Measurements from ENCODE around the gene TNNT3. TPM values are rescaled to one million over a fixed set of nuclear protein-coding genes. Genes with fewer than 3 reads are reported as not detected.
"Not testable (repeated sequence)": the region's sequence is repeated elsewhere in the genome, so short reads cannot be mapped to it uniquely, and the experiment has no call there.

The TNNT3 gene
- total RNA-seq, 1 donor, result not detected

- no peak overlapping the region for H3K4me3 ChIP-seq (ENCODE audit: low read depth, low read length)
- no peak for TF ChIP-seq CTCF (IDR thresholded peaks at IDR 0.05; ENCODE audit: insufficient read depth, low read depth, low read length)
- no peak for DNase-seq (ENCODE audit: low read depth)
Measured at GRCh38 chr11:1937616-1938342, 18.3 kb downstream of the TNNT3 start.

- TF ChIP-seq CTCF (IDR thresholded peaks at IDR 0.05; ENCODE audit: insufficient read depth, low read depth, low read length), result no peak
- H3K4me3 ChIP-seq (ENCODE audit: low read depth, low read length), result no peak overlapping the region
- DNase-seq (ENCODE audit: low read depth), result no peak
Measured at GRCh38 chr11:1938343-1939005, 19.0 kb downstream of the TNNT3 start.

GRCh38 chr11:1939006-1939625 lies 19.6 kb downstream of the TNNT3 start:
- DNase-seq (ENCODE audit: low read depth), result no peak
- H3K4me3 ChIP-seq (ENCODE audit: low read depth, low read length), result no peak overlapping the region
- no peak for TF ChIP-seq CTCF (IDR thresholded peaks at IDR 0.05; ENCODE audit: insufficient read depth, low read depth, low read length)

- peak; percentile 59 for DNase-seq (ENCODE audit: low read depth)
- not testable (repeated sequence) for H3K4me3 ChIP-seq (ENCODE audit: low read depth, low read length)
Measured at GRCh38 chr11:1939788-1940187, 20.3 kb downstream of the TNNT3 start.

GRCh38 chr11:1942558-1943260 lies 23.2 kb downstream of the TNNT3 start:
- DNase-seq (ENCODE audit: low read depth), result no peak
- H3K4me3 ChIP-seq (ENCODE audit: low read depth, low read length), result no peak overlapping the region
- TF ChIP-seq CTCF (IDR thresholded peaks at IDR 0.05; ENCODE audit: insufficient read depth, low read depth, low read length), result no peak

GRCh38 chr11:1943576-1943975 lies 24.1 kb downstream of the TNNT3 start:
- no peak overlapping the region for H3K4me3 ChIP-seq (ENCODE audit: low read depth, low read length)
- TF ChIP-seq CTCF (IDR thresholded peaks at IDR 0.05; ENCODE audit: insufficient read depth, low read depth, low read length), result no peak
- no peak for DNase-seq (ENCODE audit: low read depth)

GRCh38 chr11:1943977-1944376 lies 24.5 kb downstream of the TNNT3 start:
- TF ChIP-seq CTCF (IDR thresholded peaks at IDR 0.05; ENCODE audit: insufficient read depth, low read depth, low read length), result no peak
- no peak overlapping the region for H3K4me3 ChIP-seq (ENCODE audit: low read depth, low read length)
- no peak for DNase-seq (ENCODE audit: low read depth)
